ENCODE data around the gene METTL23. TPM values are rescaled to one million over a fixed set of nuclear protein-coding genes. Genes with fewer than 3 reads are reported as not detected.

METTL23 gene
- total RNA-seq, 4 donors from 2014 or later: 18.3 to 29.7 (median 23.0) TPM

DNA sequence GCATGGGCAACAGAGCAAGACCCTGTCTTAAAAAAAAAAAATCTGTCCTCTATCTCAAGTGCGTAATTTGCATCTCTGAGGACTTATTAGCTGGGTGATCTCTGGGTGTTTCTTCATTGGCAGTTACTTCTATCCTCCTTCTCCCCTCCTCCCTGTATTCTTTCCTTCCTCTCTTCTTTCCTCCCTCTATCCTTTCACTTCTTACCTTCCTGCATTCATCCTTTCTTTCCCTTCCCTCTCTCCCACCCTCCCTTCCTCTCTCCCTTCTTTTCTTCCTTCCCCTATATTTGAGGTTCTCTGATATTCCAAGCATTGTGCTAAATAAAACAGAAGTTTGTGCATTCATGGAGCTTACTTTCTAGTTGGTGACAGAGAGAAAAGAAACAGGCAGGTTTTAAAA is 22.0 kb downstream of the METTL23 start:
- TF ChIP-seq POLR2A (IDR thresholded peaks at IDR 0.05; ENCODE audit: low read depth) (no peak), POLR2AphosphoS5 (IDR thresholded peaks at IDR 0.05) (no peak), EP300 (IDR thresholded peaks at IDR 0.05) (no peak)
- TF ChIP-seq, protein P1, sequence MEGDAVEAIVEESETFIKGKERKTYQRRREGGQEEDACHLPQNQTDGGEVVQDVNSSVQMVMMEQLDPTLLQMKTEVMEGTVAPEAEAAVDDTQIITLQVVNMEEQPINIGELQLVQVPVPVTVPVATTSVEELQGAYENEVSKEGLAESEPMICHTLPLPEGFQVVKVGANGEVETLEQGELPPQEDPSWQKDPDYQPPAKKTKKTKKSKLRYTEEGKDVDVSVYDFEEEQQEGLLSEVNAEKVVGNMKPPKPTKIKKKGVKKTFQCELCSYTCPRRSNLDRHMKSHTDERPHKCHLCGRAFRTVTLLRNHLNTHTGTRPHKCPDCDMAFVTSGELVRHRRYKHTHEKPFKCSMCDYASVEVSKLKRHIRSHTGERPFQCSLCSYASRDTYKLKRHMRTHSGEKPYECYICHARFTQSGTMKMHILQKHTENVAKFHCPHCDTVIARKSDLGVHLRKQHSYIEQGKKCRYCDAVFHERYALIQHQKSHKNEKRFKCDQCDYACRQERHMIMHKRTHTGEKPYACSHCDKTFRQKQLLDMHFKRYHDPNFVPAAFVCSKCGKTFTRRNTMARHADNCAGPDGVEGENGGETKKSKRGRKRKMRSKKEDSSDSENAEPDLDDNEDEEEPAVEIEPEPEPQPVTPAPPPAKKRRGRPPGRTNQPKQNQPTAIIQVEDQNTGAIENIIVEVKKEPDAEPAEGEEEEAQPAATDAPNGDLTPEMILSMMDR (IDR thresholded peaks at IDR 0.05): no peak
- H3K27me3 ChIP-seq: no peaks in the 10 kb centered on the region
- 100% methylated on average over 1 of the region's 1 CpG for WGBS
- no peaks in the 10 kb centered on the region for H3K4me1 ChIP-seq
- no peak overlapping the region for H3K4me3 ChIP-seq
- H3K9me3 ChIP-seq: no peaks in the 10 kb centered on the region
- no peak for DNase-seq (ENCODE audit: extremely low spot score)
- peaks cover 15 to 74% (median 48%) of the 10 kb centered on the region in 4 donors for H3K36me3 ChIP-seq
- H3K27ac ChIP-seq (replicated peaks in 1 of 4): no peak overlapping the region
- intact Hi-C loops (cut with DNase I): no loop called here

DNA sequence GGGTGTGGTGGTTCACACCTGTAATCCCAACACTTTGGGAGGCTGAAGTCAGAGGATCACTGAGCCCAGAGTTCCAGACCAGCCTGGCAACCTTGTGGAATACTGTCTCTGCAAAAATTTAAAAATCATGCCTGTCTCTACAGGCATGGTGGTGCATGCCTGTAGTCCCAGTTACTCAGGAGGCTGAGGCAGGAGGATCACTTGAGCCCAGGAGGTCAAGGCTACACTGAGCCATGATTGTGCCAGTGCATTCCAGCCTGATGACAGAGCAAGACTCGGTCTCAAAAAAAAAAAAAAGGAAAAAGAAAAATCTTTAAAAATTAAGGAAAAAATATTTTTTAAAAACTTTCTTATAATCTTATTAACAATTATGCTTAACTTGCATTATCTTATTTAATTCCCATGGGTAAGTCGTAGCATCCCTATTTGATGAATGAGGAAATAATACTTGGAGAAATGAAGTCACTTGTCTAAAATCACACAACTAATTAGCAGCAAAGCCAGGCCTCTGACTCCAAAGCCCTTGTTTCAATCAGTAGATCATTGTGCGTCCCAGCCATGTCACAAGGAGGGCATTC is 24.9 kb downstream of the METTL23 start:
- Histone ChIP-seq H3K4me3 (no peak overlapping the region), H3K4me1 (no peaks in the 10 kb centered on the region), H3K27me3 (no peaks in the 10 kb centered on the region), H3K9me3 (no peaks in the 10 kb centered on the region), H3K27ac (replicated peaks in 1 of 4) (no peak overlapping the region), H3K36me3 (peaks cover 13 to 72% (median 47%) of the 10 kb centered on the region in 4 donors)
- no peak for DNase-seq (ENCODE audit: extremely low spot score)
- intact Hi-C loops (cut with DNase I): no loop called here
- WGBS: 92% methylated on average over 3 of the region's 3 CpGs
- no peak for TF ChIP-seq EP300 (IDR thresholded peaks at IDR 0.05)

DNA sequence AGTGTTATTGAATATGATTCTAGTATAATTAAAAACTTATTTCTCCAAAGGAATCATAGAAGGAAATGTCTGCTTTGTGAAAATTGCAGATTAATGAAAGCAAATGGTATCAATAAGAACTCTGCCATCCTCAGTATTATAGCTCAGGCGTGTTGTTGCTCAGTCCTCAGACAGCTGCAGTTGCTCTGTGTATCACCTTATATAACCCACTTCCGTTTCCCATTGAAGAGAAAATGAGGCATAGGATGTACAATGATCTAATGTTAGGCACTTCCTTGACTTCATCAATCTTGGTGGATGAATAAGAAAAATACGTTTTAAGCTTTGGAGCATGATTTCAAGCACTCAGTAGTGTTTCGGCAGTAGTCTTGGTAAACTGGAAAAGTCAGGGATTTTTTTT is 25.4 kb downstream of the METTL23 start:
- intact Hi-C loops (cut with DNase I): no loop called here
- Histone ChIP-seq H3K36me3 (peaks cover 8 to 72% (median 47%) of the 10 kb centered on the region in 4 donors), H3K9me3 (no peaks in the 10 kb centered on the region), H3K27me3 (no peaks in the 10 kb centered on the region), H3K4me1 (no peaks in the 10 kb centered on the region), H3K4me3 (no peak overlapping the region), H3K27ac (replicated peaks in 1 of 4) (no peak overlapping the region)
- no peak for TF ChIP-seq EP300 (IDR thresholded peaks at IDR 0.05)
- TF ChIP-seq POLR2A (IDR thresholded peaks at IDR 0.05; ENCODE audit: low read depth): no peak
- TF ChIP-seq POLR2AphosphoS5 (IDR thresholded peaks at IDR 0.05): no peak
- TF ChIP-seq, protein P1 (IDR thresholded peaks at IDR 0.05): no peak
- DNase-seq (ENCODE audit: extremely low spot score): no peak
- 74% methylated on average over 4 of the region's 4 CpGs for WGBS

DNA sequence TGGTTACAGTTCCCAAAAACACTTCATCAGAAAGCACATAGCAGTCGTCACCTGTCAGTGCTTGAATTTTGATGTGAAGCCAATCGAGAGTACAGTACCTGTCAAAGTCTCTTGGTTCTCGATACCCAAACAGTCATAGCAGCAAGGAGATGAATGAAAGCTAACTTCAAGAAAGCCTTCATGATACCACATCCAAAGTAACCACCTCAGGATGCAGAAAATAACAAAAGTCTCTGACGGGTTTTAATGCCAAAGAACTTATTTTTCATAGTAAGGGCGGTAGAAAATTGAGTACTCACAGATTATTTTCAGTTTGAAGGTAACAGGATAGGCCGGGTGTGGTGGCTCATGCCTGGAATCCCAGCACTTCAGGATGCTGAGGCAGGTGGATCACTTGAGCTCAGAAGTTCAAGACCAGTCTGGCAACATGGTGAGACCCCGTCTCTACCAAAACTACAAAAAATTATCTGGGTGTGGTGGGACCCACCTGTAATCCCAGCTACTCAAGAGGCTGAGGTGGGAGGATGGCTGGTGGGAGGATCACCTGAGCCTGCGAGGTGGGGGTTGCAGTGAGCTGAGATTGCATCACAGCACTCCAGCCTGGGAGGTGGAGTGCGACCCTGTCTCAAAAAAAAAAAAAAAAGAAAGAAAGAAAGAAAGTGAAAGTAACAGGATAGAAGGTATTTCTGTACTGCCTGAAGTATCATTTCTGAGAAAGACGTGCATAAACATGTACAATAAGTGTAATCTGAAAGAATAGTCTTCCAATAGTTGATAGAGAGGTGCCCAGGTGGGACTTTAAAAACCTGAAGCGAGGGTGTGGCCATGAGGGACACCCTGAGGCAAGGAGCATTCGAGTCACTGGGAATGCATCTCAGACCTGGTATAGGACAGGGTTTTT is 26.7 kb downstream of the METTL23 start:
- intact Hi-C loops (cut with DNase I): no loop called here
- DNase-seq (ENCODE audit: extremely low spot score): no peak
- Histone ChIP-seq H3K4me3 (no peak overlapping the region), H3K27ac (replicated peaks in 1 of 4) (no peak overlapping the region), H3K9me3 (no peaks in the 10 kb centered on the region), H3K4me1 (no peaks in the 10 kb centered on the region), H3K27me3 (no peaks in the 10 kb centered on the region), H3K36me3 (peaks cover 7 to 72% (median 53%) of the 10 kb centered on the region in 4 donors)
- TF ChIP-seq, protein P1 (IDR thresholded peaks at IDR 0.05): no peak
- no peak for TF ChIP-seq EP300 (IDR thresholded peaks at IDR 0.05)
- 87% methylated on average over 12 of the region's 12 CpGs for WGBS

DNA sequence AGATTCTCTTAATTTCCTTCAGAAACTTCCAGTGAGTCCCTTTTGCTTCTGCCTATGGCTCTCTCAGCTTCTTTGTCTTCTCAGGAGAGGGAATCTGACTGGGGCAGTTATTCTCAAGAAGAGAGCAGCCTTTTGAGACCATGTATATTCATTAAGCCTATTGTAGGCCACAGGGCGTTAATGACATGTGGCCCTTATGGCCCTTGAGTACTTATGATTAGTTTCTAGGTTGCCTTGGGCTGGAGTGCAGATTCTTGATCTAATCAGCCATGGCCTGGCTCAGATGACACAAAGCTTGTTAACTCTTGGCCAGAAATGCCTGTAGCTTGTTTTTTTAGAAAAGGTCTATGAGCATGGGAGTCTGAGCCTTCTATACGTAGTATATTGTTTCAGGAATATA is 28.6 kb downstream of the METTL23 start:
- no peaks in the 10 kb centered on the region for H3K4me1 ChIP-seq
- no peak overlapping the region for H3K27ac ChIP-seq (replicated peaks in 1 of 4)
- intact Hi-C loops (cut with DNase I): no loop called here
- TF ChIP-seq POLR2AphosphoS5 (IDR thresholded peaks at IDR 0.05) (no peak), POLR2A (IDR thresholded peaks at IDR 0.05; ENCODE audit: low read depth) (no peak), EP300 (IDR thresholded peaks at IDR 0.05) (no peak)
- TF ChIP-seq, protein P1 (IDR thresholded peaks at IDR 0.05): no peak
- no peak for DNase-seq (ENCODE audit: extremely low spot score)
- H3K9me3 ChIP-seq: no peaks in the 10 kb centered on the region
- no peak overlapping the region for H3K4me3 ChIP-seq
- H3K27me3 ChIP-seq: no peaks in the 10 kb centered on the region
- 95% methylated on average over 2 of the region's 2 CpGs for WGBS
- H3K36me3 ChIP-seq: peaks cover 7 to 82% (median 51%) of the 10 kb centered on the region in 4 donors

All from esophagus muscularis mucosa (tissue), 4 donors.